Cardiac fibroblast (primary cell): ENCODE results near the gene CDC42EP1.

Experiments
- DNase-seq, 2 donors: peaks; one replicate each; pipeline versions ENCODE4 v3.0.0 to v3.0.0-alpha.2; 2010; ENCODE audit warnings: low read depth in 2 of 2
- H3K4me3 ChIP-seq, 2 donors: replicated peaks in 1 of 2; 1 replicate in 1 of 2; 2 replicates in 1 of 2; pipeline ENCODE4 v1.5.1; 2011; ENCODE audit warnings: low read depth in 2 of 2, low read length in 2 of 2, mild to moderate bottlenecking in 2 of 2, moderate library complexity in 1 of 2
- CTCF ChIP-seq: IDR thresholded peaks from one replicate; pipeline ENCODE4 v1.5.1; 2011; ENCODE audit warnings: low read depth, mild to moderate bottlenecking, low read length, inconsistent platforms

The CDC42EP1 gene

GRCh38 chr22:37518509-37519267, 41.6 kb upstream of the CDC42EP1 start:
- no peak for DNase-seq
- H3K4me3 ChIP-seq, result peak overlapping the region; percentile 50 to 65
- TF ChIP-seq CTCF, result no peak

GRCh38 chr22:37519268-37520195, 40.7 kb upstream of the CDC42EP1 start, which contains the start of gene CARD10:
Gene CARD10, minus strand, starts transcription at chr22:37519415. Its CDS starts 215 bp downstream, at chr22:37519200.
- H3K4me3 ChIP-seq, result peak within 1 kb of the TSS; percentile 50 to 65
- no peak for TF ChIP-seq CTCF
- DNase-seq, result peak in 1 of 2 donors; percentile 42

GRCh38 chr22:37520776-37521191, 39.5 kb upstream of the CDC42EP1 start:
- no peak for TF ChIP-seq CTCF

GRCh38 chr22:37521236-37521739, 39.0 kb upstream of the CDC42EP1 start:
- no peak for TF ChIP-seq CTCF
- no peak for DNase-seq
- H3K4me3 ChIP-seq, result no peak overlapping the region

More at GRCh38 chr22:37520776-37521191, 39.5 kb upstream of the CDC42EP1 start:
- no peak for DNase-seq
- no peak overlapping the region for H3K4me3 ChIP-seq

- H3K4me3 ChIP-seq, result no peak overlapping the region
- TF ChIP-seq CTCF, result no peak
- DNase-seq, result no peak
These were observed 37.8 kb upstream of the CDC42EP1 start for GRCh38 chr22:37522482-37522881.

GRCh38 chr22:37525073-37525745, 35.1 kb upstream of the CDC42EP1 start:
- no peak overlapping the region for H3K4me3 ChIP-seq
- no peak for TF ChIP-seq CTCF
- DNase-seq, result peak; percentile 74 to 83
